Measurements from ENCODE around the gene ATF7. TPM values are rescaled to one million over a fixed set of nuclear protein-coding genes. Genes with fewer than 3 reads are reported as not detected.
A peak's percentile ranks its signal among the peaks of the same experiment; 100 is the strongest.

The ATF7 gene
- total and polyA plus RNA-seq, 2 of the 13 experiments (the other 11 are each of a cell fraction or from before 2014, with no cell fraction given): 9.6 to 16.2 TPM

GRCh38 chr12:53659571-53659981 is 33.4 kb upstream of the ATF7 start:
- peak overlapping the region; percentile 68 for H2AFZ ChIP-seq (ENCODE audit: low read length)
- H3K36me3 ChIP-seq (replicated peaks in 1 of 2; ENCODE audit: control insufficient read depth in 1 of 2, insufficient read depth in 2 of 2, low read length in 2 of 2): peaks cover under 1 to 3% of the 10 kb centered on the region in 2 experiments; a peak in 2 of 5 replicates
- CTCF ChIA-PET (ENCODE audit: low intra/inter-chr PET ratio, low total read pairs): interaction anchor here (1.0 kb wide), 1 partner anchor 17 kb away, joined by 5 read pairs; the partner anchor contains the start of gene ATP5MC2
- H3K27ac ChIP-seq (ENCODE audit: extremely low read length, insufficient read depth, low read length): peak overlapping the region; percentile 96
- TF ChIP-seq GATAD2A (CRISPR knock-in tag; IDR thresholded peaks at IDR 0.05): no peak
- TF ChIP-seq RBAK (CRISPR knock-in tag; IDR thresholded peaks at IDR 0.05): no peak
- no peak for TF ChIP-seq ZFP90 (CRISPR knock-in tag; IDR thresholded peaks at IDR 0.05; ENCODE audit: borderline replicate concordance)
- no peak for TF ChIP-seq AGO2 (optimal IDR thresholded peaks at IDR 0.05; ENCODE audit: low read depth, low read length)
- no peak for TF ChIP-seq LCORL (IDR thresholded peaks at IDR 0.05)
- 0 out of 2 replicates have a peak, but pooled peaks have one; percentile 2 for TF ChIP-seq LCORL (CRISPR knock-in tag; IDR thresholded peaks at IDR 0.05)
- no peak for TF ChIP-seq FOSL1 (CRISPR knock-in tag; IDR thresholded peaks at IDR 0.05; ENCODE audit: borderline replicate concordance)
- TF ChIP-seq, protein P1, sequence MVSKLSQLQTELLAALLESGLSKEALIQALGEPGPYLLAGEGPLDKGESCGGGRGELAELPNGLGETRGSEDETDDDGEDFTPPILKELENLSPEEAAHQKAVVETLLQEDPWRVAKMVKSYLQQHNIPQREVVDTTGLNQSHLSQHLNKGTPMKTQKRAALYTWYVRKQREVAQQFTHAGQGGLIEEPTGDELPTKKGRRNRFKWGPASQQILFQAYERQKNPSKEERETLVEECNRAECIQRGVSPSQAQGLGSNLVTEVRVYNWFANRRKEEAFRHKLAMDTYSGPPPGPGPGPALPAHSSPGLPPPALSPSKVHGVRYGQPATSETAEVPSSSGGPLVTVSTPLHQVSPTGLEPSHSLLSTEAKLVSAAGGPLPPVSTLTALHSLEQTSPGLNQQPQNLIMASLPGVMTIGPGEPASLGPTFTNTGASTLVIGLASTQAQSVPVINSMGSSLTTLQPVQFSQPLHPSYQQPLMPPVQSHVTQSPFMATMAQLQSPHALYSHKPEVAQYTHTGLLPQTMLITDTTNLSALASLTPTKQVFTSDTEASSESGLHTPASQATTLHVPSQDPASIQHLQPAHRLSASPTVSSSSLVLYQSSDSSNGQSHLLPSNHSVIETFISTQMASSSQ (IDR thresholded peaks at IDR 0.05; ENCODE audit: low read depth): peak; percentile 12
- TF ChIP-seq, protein P1 (CRISPR knock-in tag; IDR thresholded peaks at IDR 0.05; ENCODE audit: borderline replicate concordance): no peak; the same call in 1 of the 2 replicates
- TF ChIP-seq ZNF124 (CRISPR knock-in tag; IDR thresholded peaks at IDR 0.05): no peak
- no peak for TF ChIP-seq RARG (CRISPR knock-in tag; IDR thresholded peaks at IDR 0.05; ENCODE audit: low read depth)
- TF ChIP-seq, protein P2, sequence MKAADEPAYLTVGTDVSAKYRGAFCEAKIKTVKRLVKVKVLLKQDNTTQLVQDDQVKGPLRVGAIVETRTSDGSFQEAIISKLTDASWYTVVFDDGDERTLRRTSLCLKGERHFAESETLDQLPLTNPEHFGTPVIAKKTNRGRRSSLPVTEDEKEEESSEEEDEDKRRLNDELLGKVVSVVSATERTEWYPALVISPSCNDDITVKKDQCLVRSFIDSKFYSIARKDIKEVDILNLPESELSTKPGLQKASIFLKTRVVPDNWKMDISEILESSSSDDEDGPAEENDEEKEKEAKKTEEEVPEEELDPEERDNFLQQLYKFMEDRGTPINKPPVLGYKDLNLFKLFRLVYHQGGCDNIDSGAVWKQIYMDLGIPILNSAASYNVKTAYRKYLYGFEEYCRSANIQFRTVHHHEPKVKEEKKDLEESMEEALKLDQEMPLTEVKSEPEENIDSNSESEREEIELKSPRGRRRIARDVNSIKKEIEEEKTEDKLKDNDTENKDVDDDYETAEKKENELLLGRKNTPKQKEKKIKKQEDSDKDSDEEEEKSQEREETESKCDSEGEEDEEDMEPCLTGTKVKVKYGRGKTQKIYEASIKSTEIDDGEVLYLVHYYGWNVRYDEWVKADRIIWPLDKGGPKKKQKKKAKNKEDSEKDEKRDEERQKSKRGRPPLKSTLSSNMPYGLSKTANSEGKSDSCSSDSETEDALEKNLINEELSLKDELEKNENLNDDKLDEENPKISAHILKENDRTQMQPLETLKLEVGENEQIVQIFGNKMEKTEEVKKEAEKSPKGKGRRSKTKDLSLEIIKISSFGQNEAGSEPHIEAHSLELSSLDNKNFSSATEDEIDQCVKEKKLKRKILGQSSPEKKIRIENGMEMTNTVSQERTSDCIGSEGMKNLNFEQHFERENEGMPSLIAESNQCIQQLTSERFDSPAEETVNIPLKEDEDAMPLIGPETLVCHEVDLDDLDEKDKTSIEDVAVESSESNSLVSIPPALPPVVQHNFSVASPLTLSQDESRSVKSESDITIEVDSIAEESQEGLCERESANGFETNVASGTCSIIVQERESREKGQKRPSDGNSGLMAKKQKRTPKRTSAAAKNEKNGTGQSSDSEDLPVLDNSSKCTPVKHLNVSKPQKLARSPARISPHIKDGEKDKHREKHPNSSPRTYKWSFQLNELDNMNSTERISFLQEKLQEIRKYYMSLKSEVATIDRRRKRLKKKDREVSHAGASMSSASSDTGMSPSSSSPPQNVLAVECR (CRISPR knock-in tag; IDR thresholded peaks at IDR 0.05; ENCODE audit: borderline replicate concordance): 0 out of 2 replicates have a peak, but pooled peaks have one; percentile 14
- TF ChIP-seq, protein P3, sequence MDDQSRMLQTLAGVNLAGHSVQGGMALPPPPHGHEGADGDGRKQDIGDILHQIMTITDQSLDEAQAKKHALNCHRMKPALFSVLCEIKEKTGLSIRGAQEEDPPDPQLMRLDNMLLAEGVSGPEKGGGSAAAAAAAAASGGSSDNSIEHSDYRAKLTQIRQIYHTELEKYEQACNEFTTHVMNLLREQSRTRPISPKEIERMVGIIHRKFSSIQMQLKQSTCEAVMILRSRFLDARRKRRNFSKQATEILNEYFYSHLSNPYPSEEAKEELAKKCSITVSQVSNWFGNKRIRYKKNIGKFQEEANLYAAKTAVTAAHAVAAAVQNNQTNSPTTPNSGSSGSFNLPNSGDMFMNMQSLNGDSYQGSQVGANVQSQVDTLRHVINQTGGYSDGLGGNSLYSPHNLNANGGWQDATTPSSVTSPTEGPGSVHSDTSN (CRISPR knock-in tag; IDR thresholded peaks at IDR 0.05; ENCODE audit: borderline replicate concordance): no peak
- TF ChIP-seq RBFOX2 (IDR thresholded peaks at IDR 0.05; ENCODE audit: low read depth, low read length): 0 out of 2 replicates have a peak, but pooled peaks have one; percentile 25
- no peaks in the 10 kb centered on the region for H3K9me3 ChIP-seq (ENCODE audit: low read length)
- H3K79me2 ChIP-seq (ENCODE audit: insufficient read depth, low read length): no peaks in the 10 kb centered on the region
- no peak for DNase-seq (ENCODE audit: low spot score)
- H4K20me1 ChIP-seq (ENCODE audit: insufficient read depth, low read length): no peaks in the 10 kb centered on the region
- H3K4me2 ChIP-seq (ENCODE audit: low read depth, low read length): peak overlapping the region; percentile 96
- H3K27me3 ChIP-seq (ENCODE audit: control insufficient read depth in 1 of 2, insufficient read depth in 2 of 2, low read length in 2 of 2): no peaks in the 10 kb centered on the region
- WGBS (ENCODE audit: low lambda C conversion rate): 2% methylated on average over 2 of the region's 2 CpGs
- peak overlapping the region; percentile 68 for H3K9ac ChIP-seq (ENCODE audit: insufficient read depth, low read depth, low read length)
- ATAC-seq: peak; percentile 46
- in situ Hi-C loops (cut with HindIII; ENCODE audit: extremely low pct_ligation_motif_present, low pct_unique_long_range_greater_than_20kb) (no loop called here), intact Hi-C loops (cut with micrococcal nuclease; ENCODE audit: unreplicated experiment) (loop anchor here (5.0 kb wide), 2 partner anchors 37 to 117 kb away; no protein-coding TSS in a partner anchor)
- BruUV-seq (replicated peaks): TSS peak; percentile 89
- POLR2A ChIA-PET: interaction anchor here (1.0 to 4.2 kb wide), 14 partner anchors 10 to 620 kb away, joined by 3 to 61 read pairs (median 12); partner anchors contain the start of genes ATF7, ATP5MC2, CBX5 and PRR13
- H3K4me1 ChIP-seq (ENCODE audit: insufficient read depth, low read length): peaks cover 45% of the 10 kb centered on the region
- peak overlapping the region; percentile 48 to 62 (median 58); a peak in 5 of 6 replicates for H3K4me3 ChIP-seq (replicated peaks in 1 of 3; ENCODE audit: insufficient read depth in 1 of 3, low read depth in 2 of 3, low read length in 3 of 3)
- FAIRE-seq: peak; percentile 15

Measured in HepG2 (cell line).